Left renal cortex interstitium (tissue), 4 donors: Measurements from ENCODE around the gene DAND5. TPM values are rescaled to one million over a fixed set of nuclear protein-coding genes. Genes with fewer than 3 reads are reported as not detected.
"Not testable (repeated sequence)": the region's sequence is repeated elsewhere in the genome, so short reads cannot be mapped to it uniquely, and the experiment has no call there.

Source experiments
- DNase-seq, 4 donors: peaks; one replicate each; pipeline ENCODE4 v3.0.0-alpha.2; 2013; ENCODE audit warnings: low read depth in 4 of 4, low spot score in 2 of 4, missing footprints in 1 of 4
- polyA plus RNA-seq, 4 donors: library from polyadenylated mRNA; unstranded; fragments of 120-200 nt; gene quantifications; one replicate each; pipeline ENCODE4 v1.2.1, GENCODE V29; 2013; ENCODE audit not compliant: insufficient read length in 4 of 4

Gene DAND5
- polyA plus RNA-seq, 4 donors, result 0.08 to 0.28 (median 0.13) TPM; not detected in 1

GRCh38 chr19:12945479-12946091 is 23.8 kb upstream of the DAND5 start, which contains the start of gene RAD23A:
Gene RAD23A (plus strand): TSS chr19:12945862. CDS start chr19:12945949, 87 bp downstream.
- DNase-seq, result peak in 3 of 4 donors; percentile 94 to 98 (median 97)

- peak in 2 of 4 donors; percentile 56 to 57 for DNase-seq
Measured at GRCh38 chr19:12946092-12946721, 23.2 kb upstream of the DAND5 start.

- DNase-seq, result no peak
Measured at GRCh38 chr19:12946731-12947496, 22.5 kb upstream of the DAND5 start.

- DNase-seq, result no peak
Measured at GRCh38 chr19:12947702-12948611, 21.4 kb upstream of the DAND5 start.

DNA sequence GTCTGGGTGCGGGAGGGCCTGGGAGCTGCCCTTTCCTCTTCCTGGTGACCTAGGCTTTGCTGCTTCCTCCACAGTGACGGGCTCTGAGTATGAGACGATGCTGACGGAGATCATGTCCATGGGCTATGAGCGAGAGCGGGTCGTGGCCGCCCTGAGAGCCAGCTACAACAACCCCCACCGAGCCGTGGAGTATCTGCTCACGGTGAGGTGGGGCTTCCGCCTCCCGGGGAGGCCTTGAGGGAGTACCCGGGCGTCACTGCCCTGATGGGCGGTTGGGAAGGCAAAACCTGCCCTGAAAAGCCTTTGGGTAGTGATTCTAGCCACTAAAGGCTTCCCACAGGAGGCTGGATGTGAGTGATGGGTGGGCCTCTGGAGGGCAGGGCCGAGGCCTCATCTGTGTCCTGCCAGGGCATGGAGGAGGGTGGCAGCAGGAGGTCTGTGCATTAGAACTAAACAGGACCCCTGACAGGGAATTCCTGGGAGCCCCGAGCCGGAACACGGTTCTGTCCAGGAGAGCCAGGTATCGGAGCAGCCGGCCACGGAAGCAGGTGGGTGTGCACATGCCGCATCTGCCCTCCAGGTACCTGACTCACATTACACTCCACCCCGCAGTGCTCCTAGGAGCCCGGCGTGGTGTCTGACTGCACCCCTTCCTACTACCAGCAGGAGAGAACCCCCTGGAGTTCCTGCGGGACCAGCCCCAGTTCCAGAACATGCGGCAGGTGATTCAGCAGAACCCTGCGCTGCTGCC is 20.6 kb upstream of the DAND5 start:
- DNase-seq, result no peak

- DNase-seq, result no peak
Measured at GRCh38 chr19:12949363-12950283, 19.8 kb upstream of the DAND5 start.

DNA sequence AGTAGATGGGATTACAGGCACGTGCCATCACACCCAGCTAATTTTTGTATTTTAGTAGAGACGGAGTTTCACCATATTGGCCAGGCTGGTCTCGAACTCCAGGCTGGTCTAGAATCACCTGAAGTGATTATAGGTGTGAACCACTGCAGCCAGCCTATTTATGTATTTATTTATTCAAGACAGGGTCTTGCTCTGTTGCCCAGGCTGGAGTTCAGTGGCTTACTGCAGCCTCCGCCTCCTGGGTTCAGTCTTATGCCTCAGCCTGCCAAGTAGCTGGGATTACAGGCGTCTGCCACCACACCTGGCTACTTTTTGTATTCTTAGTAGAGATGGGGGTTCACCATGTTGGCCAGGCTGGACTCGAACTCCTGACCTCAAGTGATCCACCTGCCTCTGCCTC is 17.3 kb upstream of the DAND5 start:
- not testable (repeated sequence) for DNase-seq

- no peak for DNase-seq
Measured at GRCh38 chr19:12952488-12953137, 16.8 kb upstream of the DAND5 start.

DNA sequence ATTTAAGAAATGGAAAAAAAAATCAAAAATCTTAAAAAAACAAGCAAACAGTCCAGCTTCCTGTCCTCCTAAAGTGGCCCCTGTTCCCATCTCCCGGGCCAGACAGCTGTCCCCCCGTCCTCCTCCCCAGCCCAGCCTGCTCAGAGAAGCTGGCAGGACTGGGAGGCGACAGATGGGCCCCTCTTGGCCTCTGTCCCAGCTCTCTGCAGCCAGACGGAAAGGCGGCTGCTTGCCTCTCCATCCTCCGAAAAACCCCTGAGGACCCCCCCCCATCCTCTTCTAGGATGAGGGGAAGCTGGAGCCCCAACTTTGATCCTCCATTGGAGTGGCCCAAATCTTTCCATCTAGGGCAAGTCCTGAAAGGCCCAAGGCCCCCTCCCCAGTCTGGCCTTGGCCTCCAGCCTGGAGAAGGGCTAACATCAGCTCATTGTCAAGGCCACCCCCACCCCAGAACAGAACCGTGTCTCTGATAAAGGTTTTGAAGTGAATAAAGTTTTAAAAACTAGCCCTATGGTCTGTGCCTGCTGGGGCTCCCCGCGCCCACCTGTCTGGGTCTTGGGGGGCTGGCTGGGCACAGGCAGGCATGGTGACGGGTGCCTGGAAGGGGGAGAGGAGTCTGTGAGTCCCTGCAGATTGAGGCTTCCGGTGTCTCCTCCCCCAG is 16.1 kb upstream of the DAND5 start:
- DNase-seq, result no peak

GRCh38 chr19:12953799-12954611 is 15.4 kb upstream of the DAND5 start:
- no peak for DNase-seq

- no peak for DNase-seq
Measured at GRCh38 chr19:12954612-12954962, 14.8 kb upstream of the DAND5 start.

- not testable (repeated sequence) for DNase-seq
Measured at GRCh38 chr19:12955575-12955974, 13.8 kb upstream of the DAND5 start.

GRCh38 chr19:12955996-12956395 is 13.4 kb upstream of the DAND5 start:
- DNase-seq, result no peak

DNA sequence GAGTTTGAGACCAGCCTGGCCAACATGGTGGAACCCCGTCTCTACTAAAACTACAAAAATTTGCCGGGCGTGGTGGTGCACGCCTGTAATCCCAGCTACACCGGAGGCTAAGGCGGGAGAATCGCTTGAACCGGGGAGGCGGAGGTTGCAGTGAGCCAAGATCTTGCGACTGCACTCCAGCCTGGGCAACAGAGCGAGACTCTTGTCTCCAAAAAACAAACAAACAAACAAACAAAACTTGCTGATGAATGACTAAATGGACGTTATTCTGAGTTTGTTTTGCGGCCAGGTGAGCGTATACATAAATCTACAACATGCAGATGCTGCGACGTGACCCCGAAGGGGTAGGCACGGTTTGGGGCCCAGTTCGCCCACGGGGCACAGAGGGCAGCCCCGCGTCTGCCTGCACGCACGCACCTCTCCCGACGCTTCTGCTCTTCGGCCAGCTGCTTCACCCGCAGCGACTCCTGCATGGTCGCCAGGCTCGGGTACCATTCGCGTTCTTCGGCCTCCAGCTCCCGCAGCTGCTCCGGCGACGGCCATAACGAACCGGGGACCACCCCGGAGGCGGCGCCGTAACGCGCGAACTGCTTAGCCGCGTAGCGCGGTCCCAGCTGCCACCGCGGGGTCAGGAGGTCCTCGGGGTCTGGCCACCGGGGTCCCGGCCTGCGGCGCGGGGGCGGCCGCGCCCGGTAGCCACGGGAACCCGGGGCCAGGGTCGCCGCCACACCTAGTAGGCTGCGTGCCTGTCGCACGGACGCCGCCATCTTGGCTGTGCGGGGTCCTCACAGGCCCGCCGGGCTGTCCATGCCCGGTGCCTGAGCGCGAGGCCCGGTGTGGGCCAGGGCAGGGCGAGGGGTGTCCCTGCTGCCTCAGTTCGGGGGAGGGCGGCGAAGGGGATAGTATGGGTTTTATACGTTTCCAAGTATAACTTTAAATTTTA is 12.7 kb upstream of the DAND5 start, which contains the start of gene GADD45GIP1:
Gene GADD45GIP1, minus strand, starts transcription at position 778 of the 943 bp plus-strand sequence. Its CDS starts 11 bp downstream, at position 767.
- DNase-seq, result peak in 2 of 4 donors; percentile 52 to 66

DNA sequence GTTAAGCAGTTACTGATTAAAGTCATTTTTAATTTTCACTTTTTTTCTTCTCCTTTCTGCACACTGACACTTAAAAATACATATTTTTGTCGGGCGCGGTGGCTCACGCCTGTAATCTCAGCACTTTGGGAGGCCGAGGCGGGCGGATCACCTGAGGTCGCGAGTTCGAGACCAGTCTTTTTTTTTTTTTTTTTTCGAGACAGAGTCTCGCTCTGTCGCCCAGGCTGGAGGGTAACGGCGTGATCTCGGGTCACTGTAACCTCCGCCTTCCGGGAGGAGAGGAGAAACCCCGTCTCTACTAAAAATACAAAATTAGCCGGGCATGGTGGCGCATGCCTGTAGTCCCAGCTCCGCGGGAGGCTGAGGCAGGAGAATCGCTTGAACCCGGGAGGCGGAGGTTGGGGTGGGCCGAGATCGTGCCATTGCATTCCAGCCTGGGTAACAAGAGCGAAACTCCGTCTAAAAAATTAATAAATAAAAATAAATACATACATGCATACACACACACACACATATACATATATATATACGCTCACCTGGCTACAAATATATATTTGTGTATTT is 11.9 kb upstream of the DAND5 start:
- DNase-seq, result not testable (repeated sequence)
